HL-60 (cell line): ENCODE data around the gene ZNF423.

ENCODE experiments used
- CTCF ChIP-seq: IDR thresholded peaks from one replicate; pipeline ENCODE4 v1.5.1; 2011; ENCODE audit warnings: low read length, control low read depth, inconsistent platforms; ENCODE audit not compliant: insufficient read depth
- REST ChIP-seq: IDR thresholded peaks from 2 replicates; pipeline ENCODE4 v1.6.1; 2012; ENCODE audit warnings: low read depth; ENCODE audit not compliant: insufficient replicate concordance

GRCh38 chr16:49564496-49565229 is 291.2 kb downstream of the ZNF423 start:
- TF ChIP-seq CTCF (no peak), REST (no peak)
